Measurements from ENCODE around the gene ANKRD9. TPM values are rescaled to one million over a fixed set of nuclear protein-coding genes. Genes with fewer than 3 reads are reported as not detected.

Gene ANKRD9
- total RNA-seq, 1 donor from 2014 or later, result 16.1 TPM

DNA sequence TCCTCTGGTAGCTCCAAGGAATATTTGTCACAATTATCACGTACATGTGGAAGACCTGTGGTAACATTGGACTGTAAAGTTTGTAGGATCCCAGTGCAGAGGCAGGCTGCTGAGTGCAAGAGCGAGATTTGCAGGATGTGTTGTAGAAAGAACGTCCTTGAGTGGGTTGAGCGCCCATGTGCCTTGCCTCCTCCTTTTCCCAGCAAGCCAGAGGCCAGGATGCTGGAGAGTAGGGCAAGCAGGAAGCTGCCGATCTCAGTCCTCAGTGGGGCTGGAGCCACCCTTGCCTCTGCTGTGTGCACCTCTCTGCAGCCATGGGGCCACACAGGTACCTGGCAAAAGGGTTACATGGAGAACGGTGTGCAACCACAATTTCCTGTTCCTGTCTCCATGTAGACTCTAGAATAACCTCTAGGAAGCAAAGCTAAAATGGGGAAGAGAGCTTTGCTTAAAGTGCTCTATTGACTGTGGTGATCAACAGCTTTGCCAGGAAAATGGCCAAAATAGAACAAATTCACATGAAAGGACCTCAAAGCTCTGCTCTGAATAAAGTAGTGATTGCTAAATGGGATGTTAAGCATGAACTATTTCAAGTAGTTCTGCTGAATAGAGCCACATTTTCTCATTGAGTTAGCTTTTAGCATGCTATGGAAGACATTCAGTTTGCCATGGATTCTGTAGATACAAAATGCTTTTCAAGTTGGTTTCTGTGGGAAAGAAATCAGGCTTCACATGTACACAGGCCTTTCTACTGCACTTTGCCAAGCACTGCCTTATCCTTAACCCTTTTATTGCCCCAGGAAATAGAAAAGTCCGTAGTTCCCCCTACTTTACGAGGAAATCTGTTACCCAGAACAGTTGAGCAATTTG lies 37.4 kb downstream of the ANKRD9 start:
- ATAC-seq, result no peak

GRCh38 chr14:102469261-102469660 lies 40.3 kb downstream of the ANKRD9 start:
- ATAC-seq, result peak; percentile 23

- no peak for ATAC-seq
Measured at GRCh38 chr14:102464846-102465341, 44.7 kb downstream of the ANKRD9 start.

DNA sequence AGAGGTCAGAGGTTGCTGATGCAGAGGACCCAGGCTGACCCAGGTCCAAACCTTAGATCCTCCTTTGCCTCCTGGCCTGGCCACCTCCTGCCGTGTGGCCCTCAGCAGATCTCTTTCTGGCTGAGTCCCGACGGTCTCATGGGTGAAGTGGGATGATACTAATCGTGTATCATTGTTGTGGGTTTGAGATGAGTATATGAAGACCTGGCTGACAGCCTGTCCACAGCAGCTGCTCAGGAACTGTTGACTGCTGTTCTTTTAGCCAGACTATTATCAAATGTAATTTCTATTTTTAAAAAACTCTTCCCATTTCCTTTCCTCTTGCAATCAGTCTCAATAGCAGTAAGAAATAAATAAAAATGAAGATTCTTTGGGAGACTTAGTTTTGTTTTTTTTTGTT lies 45.6 kb downstream of the ANKRD9 start:
- ATAC-seq, result no peak

GRCh38 chr14:102462391-102462790 lies 47.2 kb downstream of the ANKRD9 start:
- no peak for ATAC-seq

- ATAC-seq, result no peak
Measured at GRCh38 chr14:102461490-102462338, 47.9 kb downstream of the ANKRD9 start.

DNA sequence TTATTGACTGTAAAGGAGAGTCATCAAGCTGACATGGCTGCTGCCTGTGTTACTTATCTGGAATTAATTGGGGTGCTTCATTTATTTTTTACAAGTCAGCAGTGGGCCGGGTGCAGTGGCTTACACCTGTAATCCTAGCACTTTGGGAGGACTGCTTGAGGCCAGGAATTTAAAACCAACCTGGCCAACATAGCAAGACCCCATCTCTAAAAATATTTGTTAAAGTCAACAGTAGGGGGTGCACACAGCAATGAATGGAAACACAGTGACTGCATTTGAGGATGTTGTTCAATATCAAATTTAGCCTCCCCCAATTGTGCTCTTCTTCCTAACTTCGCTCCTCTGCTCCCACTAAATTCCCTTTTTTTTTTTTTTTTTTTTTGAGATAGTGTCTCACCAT lies 52.1 kb downstream of the ANKRD9 start:
- ATAC-seq, result no peak

GRCh38 chr14:102454711-102455110 lies 54.9 kb downstream of the ANKRD9 start:
- ATAC-seq, result no peak

DNA sequence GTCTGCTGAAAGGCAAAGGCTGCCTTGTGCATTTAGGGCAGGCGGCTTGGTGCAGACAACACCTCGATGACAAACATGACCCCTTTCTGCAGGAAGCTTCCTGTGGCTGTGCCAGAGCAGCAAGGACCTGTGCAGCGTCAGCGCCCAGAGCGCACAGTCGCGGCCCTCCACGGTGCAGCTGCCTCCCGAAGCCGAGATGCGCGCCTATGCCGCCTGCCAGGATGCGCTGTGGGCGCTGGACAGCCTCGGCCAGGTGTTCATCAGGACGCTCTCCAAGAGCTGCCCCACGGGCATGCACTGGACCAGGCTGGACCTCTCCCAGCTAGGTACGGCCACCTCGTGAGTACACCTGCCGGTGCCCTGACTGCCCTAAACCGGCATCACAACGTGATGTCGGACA lies 57.3 kb downstream of the ANKRD9 start:
- ATAC-seq, result peak; percentile 24

Other genes starting within 250 kb of the ANKRD9 start
- gene MOK, start 204.6 kb downstream of the ANKRD9 start, total RNA-seq, result 3.5 TPM
- gene ZNF839, start 190.0 kb downstream of the ANKRD9 start, total RNA-seq, result 6.1 TPM
- 29.6 TPM for gene CINP, start 146.9 kb downstream of the ANKRD9 start, total RNA-seq
- 10.9 TPM for gene TECPR2, start 146.8 kb downstream of the ANKRD9 start, total RNA-seq
- gene RCOR1, start 82.9 kb upstream of the ANKRD9 start, total RNA-seq, result 52.8 TPM

Data from esophagus mucosa (tissue), 1 donor.